K562 (cell line): ENCODE data around the gene SOX6. TPM values are rescaled to one million over a fixed set of nuclear protein-coding genes. Genes with fewer than 3 reads are reported as not detected.

ENCODE experiments used
- AFF4 ChIP-seq: sonication (generic); formaldehyde crosslinking; IDR thresholded peaks from 2 replicates; pipeline ENCODE4 v1.8.0; 2023; ENCODE audit warnings: mild to moderate bottlenecking, missing genetic modification reagents
- ASH1L ChIP-seq: fragments of 450-650 bp; IDR thresholded peaks from 2 replicates; pipeline ENCODE4 v1.6.1; 2018; ENCODE audit warnings: borderline replicate concordance, mild to moderate bottlenecking, low read depth; ENCODE audit not compliant: partially characterized antibody
- BACH1 ChIP-seq: fragments of 200-800 bp; sonication (Bioruptor generic); IDR thresholded peaks from 2 replicates; pipeline ENCODE4 v1.6.1; 2016; ENCODE audit warnings: missing genetic modification characterization, missing compliant biosample characterization
- CHD4 ChIP-seq: fragments of 200-600 bp; sonication (generic); IDR thresholded peaks from 3 replicates; pipeline ENCODE4 v1.6.1; 2012; ENCODE audit warnings: low read depth, mild to moderate bottlenecking, mixed read lengths, low read length, inconsistent platforms; ENCODE audit not compliant: insufficient read depth, insufficient replicate concordance, poor library complexity, severe bottlenecking
- DMBX1 ChIP-seq: fragments of 250-450 bp; sonication (Bioruptor Pico); IDR thresholded peaks from 2 replicates; pipeline ENCODE4 v1.8.0; 2022; ENCODE audit warnings: inconsistent platforms, mild to moderate bottlenecking, moderate library complexity, borderline replicate concordance
- IFI16 ChIP-seq: fragments of 250-450 bp; sonication (Bioruptor Pico); IDR thresholded peaks from 2 replicates; pipeline ENCODE4 v2.1.2; 2022; ENCODE audit warnings: mild to moderate bottlenecking, inconsistent platforms
- MTA2 ChIP-seq: fragments of 450-650 bp; IDR thresholded peaks from 2 replicates; pipeline ENCODE4 v1.6.1; 2016; ENCODE audit warnings: low read depth
- NCOA2 ChIP-seq, 2 experiments: fragments of 450-650 bp; IDR thresholded peaks; 2 replicates each; pipeline ENCODE4 v1.6.1; 2018; ENCODE audit warnings: mild to moderate bottlenecking in 2 of 2, moderate library complexity in 1 of 2; ENCODE audit not compliant: partially characterized antibody in 2 of 2
- NFE2 ChIP-seq: IDR thresholded peaks from 2 replicates; pipeline ENCODE4 v1.6.1; 2014; ENCODE audit warnings: antibody characterized with exemption, low read depth
- POU5F1 ChIP-seq: fragments of 150-350 bp; IDR thresholded peaks from 2 replicates; pipeline ENCODE4 v1.6.1; 2014; ENCODE audit warnings: borderline replicate concordance, low read length, low read depth, mild to moderate bottlenecking; ENCODE audit not compliant: partially characterized antibody
- PYGO2 ChIP-seq: fragments of 450-650 bp; IDR thresholded peaks from 2 replicates; pipeline ENCODE4 v1.6.1; 2016; ENCODE audit warnings: mild to moderate bottlenecking, missing genetic modification characterization, moderate library complexity, missing compliant biosample characterization
- RCOR1 ChIP-seq, 2 experiments: IDR thresholded peaks; 2 replicates each; pipeline ENCODE4 v1.6.1; 2012; ENCODE audit warnings: low read depth in 2 of 2, low read length in 2 of 2, borderline replicate concordance in 1 of 2, improper control_type of control experiment in 1 of 2
- SFPQ ChIP-seq: fragments of 200-400 bp; formaldehyde crosslinking; IDR thresholded peaks from 2 replicates; pipeline ENCODE4 v1.6.1; 2017; ENCODE audit warnings: mild to moderate bottlenecking, low read depth, low read length, moderate library complexity
- SNAPC5 ChIP-seq: fragments of 250-450 bp; sonication (Bioruptor Pico); IDR thresholded peaks from 2 replicates; pipeline ENCODE4 v1.8.0; 2021; ENCODE audit warnings: moderate library complexity, mild to moderate bottlenecking, inconsistent platforms
- ZNF766 ChIP-seq: fragments of 200-800 bp; sonication (Bioruptor generic); conservative IDR thresholded peaks from 2 replicates; pipeline ENCODE4 v1.6.1; 2016; ENCODE audit warnings: missing genetic modification characterization, missing compliant biosample characterization
- ZNF79 ChIP-seq: fragments of 250-450 bp; sonication (Bioruptor Pico); IDR thresholded peaks from 2 replicates; pipeline ENCODE4 v1.4.0; 2020; ENCODE audit warnings: low read depth, mild to moderate bottlenecking, moderate library complexity
- ZZZ3 ChIP-seq: fragments of 450-650 bp; IDR thresholded peaks from 2 replicates; pipeline ENCODE4 v1.6.1; 2016; ENCODE audit warnings: antibody characterized with exemption, mild to moderate bottlenecking, moderate library complexity
- polyA plus RNA-seq, 8 experiments: library from polyadenylated mRNA; depleted of rRNA in 4 of 8; stranded (reverse) in 5 of 8; unstranded in 3 of 8; fragments of >200 nt; fragmentation: Nextera tagmentation in 2 of 8; fragmentation: Illumina TruSeq in 1 of 8; extraction: Ambion mirVana in 2 of 8; extraction: Trizol in 1 of 8; gene quantifications; 2 replicates each; pipeline versions ENCODE4 v1.2.1 to v1.2.3, GENCODE V29; 2011 to 2014; ENCODE audit warnings: inconsistent platforms in 1 of 8, missing spikeins in 1 of 8
- total RNA-seq, 7 experiments: library from RNA; depleted of rRNA in 6 of 7; stranded (reverse); fragments of >200 nt in 6 of 7; fragmentation: Illumina TruSeq in 2 of 7; extraction: Trizol in 2 of 7; gene quantifications; 2 replicates each; pipeline versions ENCODE4 v1.2.1 to v1.2.3, GENCODE V29; 2011 to 2021; ENCODE audit warnings: low replicate concordance in 1 of 7

SOX6 gene
- total and polyA plus RNA-seq, 9 of the 15 experiments (the other 6 are each of a cell fraction or from before 2014, with no cell fraction given): 0.89 to 8.7 (median 5.7) TPM

- TF ChIP-seq AFF4 (CRISPR knock-in tag): no peak
- TF ChIP-seq POU5F1: no peak
- peak; percentile 69; the same call in 1 of the 2 replicates for TF ChIP-seq BACH1 (tag)
- TF ChIP-seq DMBX1 (CRISPR knock-in tag): peak; percentile 83
- TF ChIP-seq IFI16 (CRISPR knock-in tag): no peak
- no peak for TF ChIP-seq ZNF79 (CRISPR knock-in tag)
- TF ChIP-seq ZNF766: peak; percentile 76; the same call in 1 of the 2 replicates
- TF ChIP-seq NCOA2 (IDR thresholded peaks at IDR 0.05; ENCODE audit: partially characterized antibody in 2 of 2): peak; percentile 24 to 76
- TF ChIP-seq RCOR1 (IDR thresholded peaks at IDR 0.05; ENCODE audit: borderline replicate concordance in 1 of 2, low read depth in 2 of 2, low read length in 2 of 2): peak; percentile 92 to 96
- peak; percentile 82 for TF ChIP-seq NFE2
- TF ChIP-seq CHD4: no peak
- TF ChIP-seq PYGO2: no peak
- no peak for TF ChIP-seq ASH1L
- peak; percentile 78 for TF ChIP-seq MTA2
- TF ChIP-seq SFPQ: no peak
- no peak for TF ChIP-seq SNAPC5
- TF ChIP-seq ZZZ3: no peak
Observed at GRCh38 chr11:16337421-16338213, 18.7 kb downstream of the SOX6 start (continued).
